HG02885 (cell line): ENCODE data around the gene CCDC121.
"Not testable (repeated sequence)": the region's sequence is repeated elsewhere in the genome, so short reads cannot be mapped to it uniquely, and the experiment has no call there.

ENCODE experiments used
- ATAC-seq: cut with Tn5 transposase; IDR thresholded peaks from one replicate; pipeline ENCODE4 v1.9.1; 2021; ENCODE audit warnings: mild to moderate bottlenecking; ENCODE audit not compliant: unreplicated experiment, poor library complexity

The CCDC121 gene

DNA sequence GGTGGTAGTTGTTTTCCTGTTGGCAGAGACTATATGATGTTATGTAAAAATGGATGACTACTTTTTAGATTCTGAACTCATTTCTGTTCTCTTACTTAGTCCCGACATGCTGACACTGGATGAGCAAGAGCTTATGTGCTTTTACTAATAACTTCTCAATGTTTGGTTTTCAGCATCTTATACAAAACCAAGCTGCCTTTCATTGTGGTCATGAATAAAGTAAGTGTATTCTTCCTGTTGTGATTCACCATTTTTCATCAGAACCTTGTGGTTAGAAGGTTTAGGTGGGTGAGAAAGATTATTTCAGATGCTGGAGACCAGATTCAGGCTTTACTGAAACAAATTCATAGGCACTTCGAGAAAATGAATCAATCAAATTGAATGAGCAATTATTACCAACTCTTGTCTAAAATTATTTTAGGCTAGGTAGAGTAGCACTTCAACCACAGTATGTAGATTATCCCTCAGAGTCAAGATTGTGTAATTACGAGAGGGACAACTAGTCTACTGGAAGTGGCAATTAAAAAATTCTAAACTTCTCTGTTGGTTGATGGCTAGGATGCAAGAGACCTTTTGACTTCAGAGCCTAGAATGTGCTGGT is 9.3 kb upstream of the CCDC121 start:
- no peak for ATAC-seq

DNA sequence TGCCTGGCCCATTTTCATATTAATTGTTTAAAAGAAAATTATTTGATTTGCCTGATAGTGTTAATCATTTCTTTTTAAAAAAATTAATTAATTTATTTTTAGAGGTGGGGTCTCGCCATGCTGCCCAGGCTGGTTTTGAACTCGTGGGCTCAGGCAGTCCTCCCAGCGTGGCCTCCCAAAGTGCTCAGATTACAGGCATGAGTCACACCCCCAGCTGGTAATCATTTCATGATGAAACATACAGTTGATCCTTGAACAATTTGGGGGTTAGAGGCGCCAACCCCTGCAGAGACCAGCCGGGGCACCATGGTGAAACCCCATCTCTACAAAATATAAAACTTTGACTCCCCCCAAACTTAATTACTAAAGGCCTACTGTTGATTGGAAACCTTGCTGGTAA is 8.0 kb upstream of the CCDC121 start:
- no peak for ATAC-seq

DNA sequence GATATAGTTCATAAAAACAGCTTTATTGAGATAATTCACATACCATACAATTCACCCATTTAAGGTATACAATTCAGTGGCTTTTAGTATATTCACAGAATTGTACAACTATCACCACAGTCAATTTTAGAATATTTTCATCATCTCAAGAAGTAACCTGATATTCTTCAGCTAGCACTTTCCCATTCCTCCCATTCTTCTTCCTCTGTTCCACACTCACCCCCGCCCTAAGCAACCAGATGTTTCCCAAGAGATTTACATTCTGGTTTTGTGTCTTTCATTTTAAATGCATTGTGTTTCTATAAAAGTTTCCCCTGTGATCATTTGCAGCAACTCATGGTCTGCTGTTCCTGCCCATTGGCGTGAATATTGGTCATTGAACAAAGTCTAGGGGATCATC is 5.5 kb upstream of the CCDC121 start:
- ATAC-seq, result no peak

DNA sequence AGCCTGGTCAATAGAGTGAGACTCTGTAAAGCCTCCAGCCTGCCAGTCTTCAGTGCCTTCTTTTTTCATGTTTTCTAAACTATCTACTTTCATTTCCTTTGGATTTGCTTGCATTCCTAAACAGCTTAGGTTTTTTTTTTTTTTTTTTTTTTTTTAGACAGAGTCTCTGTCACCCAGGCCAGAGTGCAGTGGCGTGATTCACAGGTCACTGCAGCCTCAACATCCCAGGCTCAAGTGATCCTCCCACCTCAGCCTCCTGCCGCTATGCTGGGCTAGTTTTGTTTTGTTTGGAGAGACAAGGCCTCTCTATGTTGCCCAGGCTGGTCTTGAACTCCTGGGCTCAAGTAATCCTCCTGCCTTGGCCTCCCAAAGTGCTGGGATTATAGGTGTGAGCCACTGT is 1.4 kb upstream of the CCDC121 start:
- ATAC-seq, result not testable (repeated sequence)

DNA sequence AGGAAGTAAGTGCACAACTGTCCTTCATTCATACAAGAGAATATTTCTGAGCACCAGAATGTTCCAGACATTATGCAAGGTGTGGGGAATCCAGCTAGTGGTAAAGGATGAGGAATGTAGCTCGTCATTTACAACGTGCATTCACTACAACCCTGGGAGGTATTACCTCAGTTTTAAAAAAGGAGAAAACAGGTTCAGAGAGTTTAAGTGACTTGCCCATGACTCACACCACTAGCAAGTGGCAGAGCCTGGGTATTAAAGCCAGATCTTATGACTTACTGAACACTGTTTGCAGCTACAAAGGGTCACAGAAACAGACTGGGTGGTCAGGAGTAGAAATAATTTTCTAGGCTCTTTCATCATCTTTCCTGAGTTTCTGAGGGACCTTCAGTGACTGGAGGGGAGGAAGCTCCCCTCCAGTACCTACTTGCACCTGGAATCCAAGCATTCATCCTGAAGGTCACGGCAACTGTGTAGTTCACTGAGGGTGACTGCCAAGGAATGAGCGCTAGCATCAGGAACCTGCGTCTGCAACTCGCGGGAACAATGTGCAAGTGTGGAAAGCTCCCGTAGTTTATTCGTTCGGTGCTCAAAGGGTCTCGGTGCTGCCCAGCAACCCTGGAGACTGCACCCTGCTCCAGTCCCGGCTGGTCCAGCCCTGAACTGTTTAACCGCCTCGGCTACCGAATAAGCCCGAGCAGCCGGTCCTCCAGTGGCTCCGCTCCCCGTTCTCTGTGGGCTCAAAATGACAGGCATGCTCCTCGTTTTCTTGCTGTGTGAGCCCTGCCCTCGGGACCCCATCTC is 647 bp downstream of the CCDC121 start:
- no peak for ATAC-seq

DNA sequence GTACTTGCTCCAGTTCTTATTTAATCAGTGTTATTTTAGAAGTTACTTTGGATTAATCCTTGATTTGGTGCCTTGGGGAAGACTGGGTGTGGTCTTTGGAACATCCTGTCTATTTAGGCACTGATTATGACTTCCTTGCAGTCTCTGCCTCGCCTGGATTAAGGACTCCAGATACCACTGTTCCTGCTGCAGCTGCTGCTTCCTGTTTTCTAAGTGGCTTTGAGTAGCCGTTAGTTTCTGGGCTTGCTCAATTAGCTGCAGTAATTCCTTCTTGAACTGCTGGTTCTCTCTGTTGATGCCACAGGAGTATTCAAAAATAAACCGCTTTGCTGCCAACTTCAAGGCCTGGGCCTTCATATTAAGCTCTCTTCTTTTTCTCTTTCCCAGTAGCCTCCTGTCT is 1.9 kb downstream of the CCDC121 start:
- ATAC-seq, result not testable (repeated sequence)

DNA sequence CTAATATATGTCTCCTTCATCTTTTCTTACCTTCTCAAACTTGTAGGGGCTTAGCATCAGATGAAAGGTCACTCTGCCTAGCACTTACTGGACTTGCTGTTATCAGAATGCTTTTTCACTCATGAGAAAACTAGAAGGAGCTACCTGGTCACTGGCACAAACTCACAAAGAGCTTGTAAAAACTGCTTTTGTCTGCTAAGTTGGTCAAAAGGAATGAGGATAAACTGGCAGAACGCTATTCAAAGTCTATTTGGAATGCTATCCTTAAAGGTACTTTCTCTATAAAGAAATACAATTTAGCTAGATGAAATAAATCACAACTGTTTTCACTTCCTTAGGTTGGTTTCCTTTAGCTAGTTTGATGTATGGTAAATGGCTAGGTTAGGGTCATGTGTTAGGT is 2.5 kb downstream of the CCDC121 start:
- ATAC-seq, result not testable (repeated sequence)

DNA sequence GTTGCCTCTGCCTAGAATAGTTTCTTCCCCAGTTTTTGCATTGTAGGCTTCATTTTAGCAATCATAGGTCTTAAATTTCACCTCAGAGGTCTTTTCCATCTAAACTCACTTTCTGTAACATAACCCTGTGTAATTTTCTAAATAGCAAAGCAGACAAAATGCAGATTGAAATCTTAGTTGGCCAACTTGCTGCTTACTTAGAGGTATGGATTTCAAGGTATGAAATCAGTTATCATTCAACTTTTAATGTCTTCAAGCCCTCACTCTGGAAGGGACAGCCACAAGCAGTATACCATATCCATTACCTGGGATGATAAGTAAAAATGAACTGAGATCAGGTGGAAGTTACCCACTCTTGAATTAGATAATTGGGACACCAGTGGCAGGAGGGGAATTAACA is 3.9 kb downstream of the CCDC121 start:
- no peak for ATAC-seq

GRCh38 chr2:27622921-27623384 is 5.9 kb downstream of the CCDC121 start:
- no peak for ATAC-seq

DNA sequence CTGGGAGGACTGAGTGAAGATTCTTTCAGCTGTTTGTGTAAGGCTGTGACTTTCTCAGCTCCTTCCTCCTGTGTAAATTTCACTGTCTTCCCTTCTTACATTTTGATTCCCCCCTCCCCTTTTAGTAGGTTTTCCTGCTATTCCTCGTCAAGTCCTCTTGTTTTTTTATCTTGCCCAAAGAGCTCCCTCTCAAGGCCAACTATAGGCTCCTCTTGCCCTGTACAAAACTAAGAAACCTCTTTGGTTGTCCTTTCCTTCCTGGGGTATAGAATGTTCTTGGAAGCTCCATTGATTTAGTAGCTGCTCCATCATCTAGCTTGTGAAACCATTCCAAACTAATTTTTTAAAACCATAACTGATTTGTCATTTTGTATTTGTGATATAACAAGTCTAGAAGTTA is 7.3 kb downstream of the CCDC121 start:
- no peak for ATAC-seq

DNA sequence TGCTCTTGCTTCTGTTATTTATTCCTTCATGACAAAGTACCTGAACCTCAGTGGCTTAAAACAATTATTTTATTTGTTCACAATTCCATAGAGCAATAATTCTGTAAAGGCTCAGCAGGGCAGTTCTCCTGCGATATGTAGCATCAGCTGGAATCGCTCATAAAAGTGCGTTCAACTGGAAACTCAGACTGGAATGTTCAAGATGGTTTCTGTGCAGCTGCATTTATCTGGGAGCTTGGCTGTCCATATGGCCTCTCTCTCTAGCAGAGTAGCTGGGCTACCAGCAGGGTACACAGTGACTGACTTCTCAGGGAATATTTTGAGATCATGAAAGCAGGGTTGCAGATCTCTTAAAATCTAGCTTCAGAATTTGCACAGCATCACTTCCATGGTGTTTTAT is 13.5 kb downstream of the CCDC121 start:
- no peak for ATAC-seq

DNA sequence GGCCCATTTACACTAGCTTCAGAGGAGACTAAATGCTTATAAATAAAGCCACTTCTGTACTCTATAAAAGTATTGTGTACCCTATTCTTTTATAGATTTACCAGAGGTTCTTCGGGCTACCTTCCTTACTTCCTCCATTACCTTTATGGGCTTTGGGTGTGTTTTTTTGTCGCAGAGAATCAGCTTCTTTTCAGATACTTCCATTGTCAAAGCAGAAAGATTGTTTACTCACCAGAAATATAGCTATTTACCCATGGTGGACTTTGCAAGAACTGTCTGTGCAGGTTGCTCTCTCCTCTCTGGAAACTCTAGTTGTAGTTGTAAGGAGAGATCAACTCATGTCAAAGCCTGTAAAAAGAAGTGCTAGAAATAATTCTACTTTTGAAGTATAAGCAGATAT is 14.8 kb downstream of the CCDC121 start:
- no peak for ATAC-seq

DNA sequence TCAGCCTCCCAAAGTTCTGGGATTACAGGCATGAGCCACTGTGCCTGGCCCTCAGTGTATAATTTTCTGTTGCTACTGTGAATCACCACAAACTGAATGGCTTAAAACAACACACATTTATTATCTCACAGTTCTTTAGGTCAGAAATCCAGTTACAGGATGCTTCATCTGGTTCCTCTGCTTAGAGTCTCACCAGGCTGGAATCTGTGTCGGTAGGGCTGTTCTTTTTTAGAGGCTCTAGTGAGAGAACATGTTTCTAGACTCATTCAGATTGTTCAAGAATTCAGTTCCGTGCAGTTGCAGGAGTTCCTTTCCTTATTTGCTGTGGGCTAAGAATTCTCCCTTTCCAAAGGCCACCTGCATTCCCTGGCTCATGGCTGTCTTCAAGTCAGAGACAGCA is 22.2 kb downstream of the CCDC121 start:
- ATAC-seq, result no peak

- no peak for ATAC-seq
Observed at GRCh38 chr2:27596627-27597026, 32.2 kb downstream of the CCDC121 start.

GRCh38 chr2:27595412-27595811 is 33.4 kb downstream of the CCDC121 start:
- not testable (repeated sequence) for ATAC-seq

DNA sequence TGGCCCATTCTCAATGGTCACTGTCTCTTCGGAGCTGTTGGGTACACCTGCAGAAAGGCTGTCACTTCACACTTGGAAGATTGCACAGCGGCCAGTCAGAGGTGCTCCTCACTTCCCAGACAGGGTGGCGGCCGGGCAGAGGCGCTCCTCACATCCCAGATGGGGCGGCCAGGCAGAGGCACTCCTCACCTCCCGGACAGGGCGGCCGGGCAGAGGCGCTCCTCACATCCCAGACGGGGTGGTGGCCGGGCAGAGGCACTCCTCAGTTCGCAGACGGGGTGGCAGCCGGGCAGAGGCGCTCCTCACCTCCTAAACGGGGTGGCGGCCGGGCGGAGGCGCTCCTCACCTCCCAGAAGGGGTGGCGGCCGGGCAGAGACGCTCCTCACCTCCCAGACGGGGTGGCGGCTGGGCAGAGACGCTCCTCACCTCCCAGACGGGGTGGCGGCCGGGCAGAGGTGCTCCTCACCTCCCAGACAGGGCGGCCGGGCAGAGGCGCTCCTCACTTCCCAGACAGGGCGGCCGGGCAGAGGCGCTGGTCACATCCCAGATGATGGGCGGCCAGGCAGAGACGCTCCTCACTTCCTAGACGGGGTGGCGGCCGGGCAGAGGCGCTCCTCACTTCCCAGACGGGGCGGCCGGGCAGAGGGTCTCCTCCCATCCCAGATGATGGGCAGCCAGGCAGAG is 34.6 kb downstream of the CCDC121 start:
- not testable (repeated sequence) for ATAC-seq

DNA sequence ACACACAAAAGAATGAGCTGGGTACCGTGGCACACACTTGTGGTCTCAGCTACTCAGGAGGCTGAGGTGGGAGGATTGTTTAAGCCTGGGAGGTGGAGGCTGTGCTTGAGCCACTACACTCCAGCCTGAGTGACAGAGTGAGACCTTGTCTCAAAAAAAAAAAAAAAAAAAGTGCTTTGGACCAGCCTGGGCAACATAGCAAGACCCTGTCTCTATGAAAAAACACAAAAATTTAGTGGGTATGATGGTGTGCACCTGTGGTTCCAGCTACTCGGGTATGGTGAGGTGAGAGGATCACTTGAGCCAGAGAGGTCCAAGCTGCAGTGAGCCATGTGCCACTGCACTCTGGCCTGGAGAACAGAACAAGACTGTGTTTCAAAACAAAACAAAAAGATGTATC is 35.6 kb downstream of the CCDC121 start:
- ATAC-seq, result no peak

GRCh38 chr2:27591745-27592144 is 37.1 kb downstream of the CCDC121 start:
- ATAC-seq, result no peak

DNA sequence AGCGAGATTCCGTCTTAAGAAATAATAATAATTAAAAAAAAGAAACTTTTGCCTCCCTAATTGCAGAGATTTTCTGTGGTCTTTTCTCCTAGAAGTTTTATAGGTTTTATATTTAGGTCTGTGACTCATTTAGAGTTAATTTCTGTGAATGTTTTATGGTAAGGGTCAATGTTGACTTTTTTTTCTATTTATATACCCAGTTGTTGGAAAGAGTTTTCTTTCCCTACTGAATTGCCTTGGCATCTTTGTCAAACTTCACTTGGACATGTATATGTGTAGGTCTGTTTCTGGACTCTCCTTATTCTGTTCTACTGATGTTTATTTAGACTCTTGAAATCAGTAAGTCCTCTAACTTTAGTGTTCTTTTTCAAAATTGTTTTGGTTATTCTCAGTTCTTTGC is 40.5 kb downstream of the CCDC121 start:
- no peak for ATAC-seq

DNA sequence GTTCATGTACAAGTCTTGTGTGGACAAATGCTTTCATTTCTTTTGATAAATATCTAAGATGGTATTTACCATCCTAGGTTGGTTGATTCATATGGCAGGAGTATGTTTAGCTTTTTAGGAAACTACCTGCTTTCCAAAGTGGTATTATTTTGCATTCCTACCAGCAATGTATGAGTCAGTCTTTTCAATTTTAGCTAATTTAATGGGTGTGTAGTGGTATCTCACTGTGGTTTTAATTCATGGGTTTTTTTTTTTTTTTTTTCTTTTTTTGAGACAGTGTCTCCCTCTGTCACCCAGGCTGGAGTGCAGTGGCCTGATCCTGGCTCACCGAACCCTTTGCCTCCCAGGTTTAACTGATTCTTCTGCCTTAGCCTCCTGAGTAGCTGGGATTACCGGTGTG is 41.8 kb downstream of the CCDC121 start:
- no peak for ATAC-seq

- ATAC-seq, result no peak
Observed at GRCh38 chr2:27584597-27584996, 44.2 kb downstream of the CCDC121 start.
